OCI-LY3 (cell line): ENCODE data around the gene PHF20.

ENCODE experiments used
- H2AFZ ChIP-seq: fragments of 200-600, 300-600 bp; shearing (Covaris generic); 2 replicates; pipeline ENCODE4 v1.6.0; 2014; ENCODE audit warnings: antibody characterized with exemption, low read depth, low read length
- H3K27ac ChIP-seq: fragments of 200-600, 300-600 bp; sonication (generic); 2 replicates; pipeline ENCODE4 v1.5.1; 2014; ENCODE audit warnings: mild to moderate bottlenecking, low read length, moderate library complexity, mixed read lengths
- H3K27me3 ChIP-seq: fragments of 200-600, 300-600 bp; sonication (generic); 2 replicates; pipeline ENCODE4 v1.6.1; 2014; ENCODE audit warnings: low read depth, low read length, mixed read lengths
- H3K36me3 ChIP-seq: fragments of 200-600, 300-600 bp; sonication (generic); replicated peaks from 2 replicates; pipeline ENCODE3; 2014; ENCODE audit warnings: low read depth, low read length, mixed read lengths
- H3K4me1 ChIP-seq: fragments of 300-600, 200-600 bp; sonication (generic); 2 replicates; pipeline ENCODE4 v1.6.1; 2014; ENCODE audit warnings: low read length, mixed read lengths
- H3K4me2 ChIP-seq: fragments of 200-600, 300-600 bp; sonication (generic); 2 replicates; pipeline ENCODE4 v1.6.1; 2014; ENCODE audit warnings: low read length, mixed read lengths
- H3K4me3 ChIP-seq: fragments of 300-600, 200-600 bp; sonication (generic); 2 replicates; pipeline ENCODE4 v1.5.1; 2014; ENCODE audit warnings: antibody characterized with exemption, mild to moderate bottlenecking, low read length, moderate library complexity
- H3K79me2 ChIP-seq: fragments of 300-600, 200-600 bp; shearing (Covaris generic); 2 replicates; pipeline ENCODE4 v1.6.1; 2014; ENCODE audit warnings: mild to moderate bottlenecking, low read length, mixed read lengths
- H3K9ac ChIP-seq: fragments of 300-600, 200-600 bp; shearing (Covaris generic); 2 replicates; pipeline ENCODE4 v1.6.0; 2014; ENCODE audit warnings: mild to moderate bottlenecking, low read length, moderate library complexity
- H3K9me3 ChIP-seq: fragments of 200-600, 300-600 bp; shearing (Covaris generic); 2 replicates; pipeline ENCODE4 v1.6.1; 2014; ENCODE audit warnings: low read length, mixed read lengths; ENCODE audit not compliant: insufficient read depth
- H4K20me1 ChIP-seq: fragments of 200-600, 300-600 bp; sonication (generic); 2 replicates; pipeline ENCODE4 v1.6.1; 2016; ENCODE audit warnings: low read length, mixed read lengths; ENCODE audit not compliant: insufficient read depth
- EZH2phosphoT487 ChIP-seq: fragments of 200-600 bp; shearing (Covaris generic); IDR thresholded peaks from 2 replicates; pipeline ENCODE4 v1.6.1; 2018; ENCODE audit warnings: antibody characterized with exemption, mixed run types, low read depth
- TF ChIP-seq, protein P1 (sequence below): fragments of 200-600, 300-600 bp; sonication (generic); IDR thresholded peaks from 2 replicates; pipeline ENCODE4 v1.5.1; 2014; ENCODE audit warnings: antibody characterized with exemption, low read length, low read depth

PHF20 gene

DNA sequence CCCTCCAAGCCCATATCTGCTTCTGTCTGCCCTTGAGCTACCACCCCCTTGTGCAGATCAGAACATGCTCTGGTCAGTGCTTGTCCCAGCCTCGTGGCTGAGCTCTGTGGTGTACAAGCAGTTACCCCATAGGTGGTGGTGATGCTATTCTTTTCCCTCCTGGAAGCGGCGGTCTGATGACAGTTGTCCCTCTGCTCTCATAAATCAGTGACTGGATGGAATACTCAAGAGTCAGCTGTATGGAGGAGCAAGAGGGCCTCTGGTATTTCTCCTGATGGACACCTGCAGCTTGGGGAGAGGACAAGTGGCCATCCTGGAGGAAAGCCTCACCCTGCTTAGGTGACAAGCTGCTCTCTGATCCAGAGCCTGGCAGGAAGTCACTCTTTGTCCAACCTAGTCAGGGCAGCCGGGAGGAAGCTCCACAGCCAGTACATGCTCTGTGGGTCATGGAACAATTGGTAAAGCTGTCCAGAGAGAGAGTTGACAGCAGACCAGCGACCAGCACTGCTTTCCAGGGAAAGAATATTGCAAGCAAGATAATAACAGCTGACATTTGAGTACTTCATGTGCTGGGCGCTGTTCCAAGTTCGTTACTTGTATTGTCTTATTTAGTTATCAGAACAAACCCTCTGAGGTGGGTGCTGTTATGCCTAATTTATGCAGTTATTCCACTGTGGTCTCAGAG lies 135.3 kb downstream of the PHF20 start:
- no peak overlapping the region for H3K27ac ChIP-seq
- no peaks in the 10 kb centered on the region for H3K9me3 ChIP-seq
- no peak overlapping the region for H2AFZ ChIP-seq
- no peak overlapping the region for H3K4me2 ChIP-seq
- peaks cover 28% of the 10 kb centered on the region for H3K36me3 ChIP-seq
- H3K9ac ChIP-seq, result no peak overlapping the region
- H3K4me1 ChIP-seq, result peaks cover 22% of the 10 kb centered on the region
- no peak for TF ChIP-seq EZH2phosphoT487
- TF ChIP-seq, protein P1, sequence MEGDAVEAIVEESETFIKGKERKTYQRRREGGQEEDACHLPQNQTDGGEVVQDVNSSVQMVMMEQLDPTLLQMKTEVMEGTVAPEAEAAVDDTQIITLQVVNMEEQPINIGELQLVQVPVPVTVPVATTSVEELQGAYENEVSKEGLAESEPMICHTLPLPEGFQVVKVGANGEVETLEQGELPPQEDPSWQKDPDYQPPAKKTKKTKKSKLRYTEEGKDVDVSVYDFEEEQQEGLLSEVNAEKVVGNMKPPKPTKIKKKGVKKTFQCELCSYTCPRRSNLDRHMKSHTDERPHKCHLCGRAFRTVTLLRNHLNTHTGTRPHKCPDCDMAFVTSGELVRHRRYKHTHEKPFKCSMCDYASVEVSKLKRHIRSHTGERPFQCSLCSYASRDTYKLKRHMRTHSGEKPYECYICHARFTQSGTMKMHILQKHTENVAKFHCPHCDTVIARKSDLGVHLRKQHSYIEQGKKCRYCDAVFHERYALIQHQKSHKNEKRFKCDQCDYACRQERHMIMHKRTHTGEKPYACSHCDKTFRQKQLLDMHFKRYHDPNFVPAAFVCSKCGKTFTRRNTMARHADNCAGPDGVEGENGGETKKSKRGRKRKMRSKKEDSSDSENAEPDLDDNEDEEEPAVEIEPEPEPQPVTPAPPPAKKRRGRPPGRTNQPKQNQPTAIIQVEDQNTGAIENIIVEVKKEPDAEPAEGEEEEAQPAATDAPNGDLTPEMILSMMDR, result no peak
- peaks cover 41% of the 10 kb centered on the region for H4K20me1 ChIP-seq
- H3K79me2 ChIP-seq, result no peaks in the 10 kb centered on the region
- H3K4me3 ChIP-seq, result no peak overlapping the region
- H3K27me3 ChIP-seq, result no peaks in the 10 kb centered on the region

DNA sequence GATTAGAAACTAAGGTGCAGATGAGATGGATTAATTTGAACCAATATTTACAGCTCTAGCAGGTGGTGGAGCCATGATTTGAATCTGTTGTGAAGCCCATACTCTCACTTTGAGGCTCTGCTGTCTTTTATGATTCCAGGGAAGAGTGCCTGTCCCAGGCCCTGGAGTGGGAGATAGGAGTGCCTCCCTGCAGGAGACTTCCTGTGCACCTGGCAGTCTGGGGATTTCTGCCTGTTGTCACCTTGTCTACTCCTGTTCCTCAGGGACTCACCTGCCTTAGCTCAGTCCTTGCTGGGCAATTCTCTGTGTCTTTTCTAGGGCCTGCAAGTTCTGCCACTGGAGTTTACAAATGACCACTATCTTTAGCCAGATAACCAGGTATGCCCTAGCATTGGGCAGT lies 136.2 kb downstream of the PHF20 start:
- Histone ChIP-seq H3K27me3 (no peaks in the 10 kb centered on the region), H3K4me1 (peaks cover 22% of the 10 kb centered on the region), H2AFZ (no peak overlapping the region), H3K27ac (no peak overlapping the region), H3K4me2 (no peak overlapping the region), H3K4me3 (no peak overlapping the region), H3K9ac (no peak overlapping the region), H3K36me3 (peaks cover 28% of the 10 kb centered on the region), H3K9me3 (no peaks in the 10 kb centered on the region), H3K79me2 (no peaks in the 10 kb centered on the region), H4K20me1 (peaks cover 36% of the 10 kb centered on the region)
- TF ChIP-seq, protein P1, result no peak
- TF ChIP-seq EZH2phosphoT487, result no peak

DNA sequence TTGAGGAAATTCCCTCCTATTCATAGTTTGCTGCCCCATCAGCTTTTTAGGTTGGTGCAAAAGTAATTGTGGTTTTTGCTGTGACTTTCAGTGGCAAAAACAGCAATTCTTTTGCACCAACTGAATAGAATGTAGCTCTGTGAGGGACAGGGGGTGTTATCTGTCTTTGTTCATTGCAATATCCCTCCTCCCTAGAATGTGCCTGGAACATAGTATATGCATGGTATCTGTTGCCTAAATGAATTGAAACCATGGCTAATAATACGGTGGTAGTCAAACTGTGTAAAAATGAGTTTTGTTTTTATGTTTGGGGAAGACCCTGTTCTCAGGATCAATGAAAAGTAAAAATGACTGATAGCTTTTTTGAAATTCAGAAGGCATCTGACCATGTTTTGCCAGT lies 137.4 kb downstream of the PHF20 start:
- peak overlapping the region; percentile 25 for H3K4me2 ChIP-seq
- no peak overlapping the region for H3K27ac ChIP-seq
- peaks cover 25% of the 10 kb centered on the region for H3K36me3 ChIP-seq
- H4K20me1 ChIP-seq, result peaks cover 36% of the 10 kb centered on the region
- H3K4me1 ChIP-seq, result peaks cover 22% of the 10 kb centered on the region
- no peak overlapping the region for H3K9ac ChIP-seq
- H3K9me3 ChIP-seq, result no peaks in the 10 kb centered on the region
- no peak overlapping the region for H2AFZ ChIP-seq
- no peaks in the 10 kb centered on the region for H3K79me2 ChIP-seq
- no peaks in the 10 kb centered on the region for H3K27me3 ChIP-seq
- TF ChIP-seq, protein P1, result no peak
- no peak for TF ChIP-seq EZH2phosphoT487
- no peak overlapping the region for H3K4me3 ChIP-seq

DNA sequence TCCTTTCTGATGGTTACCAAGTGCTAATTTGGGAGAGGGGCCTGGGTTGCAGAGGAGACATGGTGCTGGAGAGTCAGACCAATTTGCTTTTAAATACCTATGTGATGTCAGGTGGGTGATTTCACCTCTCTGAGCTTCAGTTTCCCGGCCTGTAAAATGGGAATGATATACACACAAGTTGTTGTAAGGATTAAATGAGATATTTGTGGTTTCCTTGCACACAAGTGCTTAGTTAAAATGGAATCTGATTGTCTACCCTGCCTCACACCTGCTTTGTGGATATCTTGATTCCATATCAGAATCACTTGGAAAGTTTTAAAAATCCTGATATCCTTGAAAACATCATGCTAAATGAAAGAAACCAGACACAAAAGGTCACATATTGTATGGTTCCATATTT lies 138.0 kb downstream of the PHF20 start:
- H3K27ac ChIP-seq, result no peak overlapping the region
- peaks cover 27% of the 10 kb centered on the region for H3K36me3 ChIP-seq
- H3K9me3 ChIP-seq, result no peaks in the 10 kb centered on the region
- peak overlapping the region; percentile 25 for H3K4me2 ChIP-seq
- H4K20me1 ChIP-seq, result peaks cover 36% of the 10 kb centered on the region
- no peak overlapping the region for H2AFZ ChIP-seq
- TF ChIP-seq, protein P1, result no peak
- no peak for TF ChIP-seq EZH2phosphoT487
- H3K4me3 ChIP-seq, result no peak overlapping the region
- no peaks in the 10 kb centered on the region for H3K79me2 ChIP-seq
- peaks cover 22% of the 10 kb centered on the region for H3K4me1 ChIP-seq
- no peak overlapping the region for H3K9ac ChIP-seq
- H3K27me3 ChIP-seq, result no peaks in the 10 kb centered on the region
